GM18519 (cell line): Measurements from ENCODE around the gene FBH1.
"Not testable (repeated sequence)": the region's sequence is repeated elsewhere in the genome, so short reads cannot be mapped to it uniquely, and the experiment has no call there.

Experiments
- ATAC-seq: cut with Tn5 transposase; IDR thresholded peaks from one replicate; pipeline ENCODE4 v1.9.1; 2021; ENCODE audit warnings: mild to moderate bottlenecking, moderate library complexity; ENCODE audit not compliant: unreplicated experiment, low FRiP score

Gene FBH1

GRCh38 chr10:5935628-5936027 is 45.6 kb downstream of the FBH1 start:
- no peak for ATAC-seq

GRCh38 chr10:5937016-5937415 is 47.0 kb downstream of the FBH1 start:
- ATAC-seq, result no peak

- no peak for ATAC-seq
Measured at GRCh38 chr10:5938291-5938690, 48.2 kb downstream of the FBH1 start.

- ATAC-seq, result no peak
Measured at GRCh38 chr10:5940807-5941218, 50.8 kb downstream of the FBH1 start.

- ATAC-seq, result no peak
Measured at GRCh38 chr10:5941579-5941978, 51.5 kb downstream of the FBH1 start.

- ATAC-seq, result no peak
Measured at GRCh38 chr10:5942001-5942400, 52.0 kb downstream of the FBH1 start.

GRCh38 chr10:5942474-5942873 is 52.4 kb downstream of the FBH1 start:
- no peak for ATAC-seq

GRCh38 chr10:5943536-5943935 is 53.5 kb downstream of the FBH1 start:
- no peak for ATAC-seq

GRCh38 chr10:5944389-5945189 is 54.5 kb downstream of the FBH1 start:
- ATAC-seq, result no peak

GRCh38 chr10:5945190-5945509 is 55.1 kb downstream of the FBH1 start:
- ATAC-seq, result no peak

GRCh38 chr10:5945561-5946418 is 55.7 kb downstream of the FBH1 start:
- ATAC-seq, result no peak

- not testable (repeated sequence) for ATAC-seq
Measured at GRCh38 chr10:5946419-5946775, 56.4 kb downstream of the FBH1 start.

GRCh38 chr10:5946786-5947185 is 56.7 kb downstream of the FBH1 start:
- ATAC-seq, result no peak

GRCh38 chr10:5947471-5948207 is 57.6 kb downstream of the FBH1 start:
- ATAC-seq, result no peak

- no peak for ATAC-seq
Measured at GRCh38 chr10:5948208-5948585, 58.2 kb downstream of the FBH1 start.

GRCh38 chr10:5949009-5949759 is 59.1 kb downstream of the FBH1 start:
- no peak for ATAC-seq

- ATAC-seq, result no peak
Measured at GRCh38 chr10:5951167-5951711, 61.2 kb downstream of the FBH1 start.

- ATAC-seq, result no peak
Measured at GRCh38 chr10:5951721-5952407, 61.8 kb downstream of the FBH1 start.

GRCh38 chr10:5952731-5953385 is 62.8 kb downstream of the FBH1 start:
- ATAC-seq, result no peak
